Neural progenitor cell (in vitro differentiated cells): ENCODE results near the gene VSIG2.

Experiments used
- CTCF ChIP-seq: fragments of 200-600 bp; sonication (generic); IDR thresholded peaks from 2 replicates; pipeline ENCODE4 v1.5.1; 2017; ENCODE audit warnings: antibody characterized with exemption, mild to moderate bottlenecking
- EZH2 ChIP-seq: fragments of 200-600 bp; sonication (generic); IDR thresholded peaks from 2 replicates; pipeline ENCODE4 v1.6.1; 2017; ENCODE audit warnings: antibody characterized with exemption, mild to moderate bottlenecking, moderate library complexity
- EZH2phosphoT487 ChIP-seq: fragments of 200-600 bp; sonication (generic); IDR thresholded peaks from 2 replicates; pipeline ENCODE4 v1.6.1; 2017; ENCODE audit warnings: antibody characterized with exemption

GRCh38 chr11:124728134-124728533 is 23.9 kb downstream of the VSIG2 start:
- no peak for TF ChIP-seq CTCF
- no peak for TF ChIP-seq EZH2phosphoT487
- no peak for TF ChIP-seq EZH2
